ENCODE results near the gene TMEM269. TPM values are rescaled to one million over a fixed set of nuclear protein-coding genes. Genes with fewer than 3 reads are reported as not detected.
A peak's percentile ranks its signal among the peaks of the same experiment; 100 is the strongest.

The TMEM269 gene
- total RNA-seq, 1 experiment from 2014 or later, result not detected

GRCh38 chr1:42742141-42742540 lies 42.6 kb upstream of the TMEM269 start:
- Mint-ChIP-seq H3K27ac (ENCODE audit: low read depth, unreplicated experiment) (peak overlapping the region; percentile 5), H3K9me3 (ENCODE audit: unreplicated experiment) (no peaks in the 10 kb centered on the region), H3K36me3 (ENCODE audit: insufficient read depth, unreplicated experiment) (peaks cover 19% of the 10 kb centered on the region), H3K4me1 (ENCODE audit: insufficient read depth, unreplicated experiment) (peaks cover 15% of the 10 kb centered on the region), H3K27me3 (ENCODE audit: insufficient read depth, unreplicated experiment) (no peaks in the 10 kb centered on the region), H3K4me3 (ENCODE audit: unreplicated experiment) (no peak overlapping the region)
- BruUV-seq (replicated peaks), result no TSS peak
- CTCF ChIA-PET, result interaction anchor here (1.3 kb wide), 1 partner anchor 15 kb away, joined by 3 read pairs; no protein-coding TSS in a partner anchor
- POLR2A ChIA-PET, result interaction anchor here (0.6 to 2.9 kb wide), 5 partner anchors 9 to 129 kb away, joined by 4 to 30 read pairs (median 5); partner anchors contain the start of genes C1orf50 and P3H1
- DNase-seq (ENCODE audit: unreplicated experiment), result no peak
- intact Hi-C loops (cut with micrococcal nuclease), result no loop called here
- TF ChIP-seq CTCF (IDR thresholded peaks at IDR 0.05; ENCODE audit: unreplicated experiment), result no peak

- Mint-ChIP-seq H3K27ac (ENCODE audit: low read depth, unreplicated experiment) (peak overlapping the region; percentile 5), H3K9me3 (ENCODE audit: unreplicated experiment) (no peaks in the 10 kb centered on the region), H3K36me3 (ENCODE audit: insufficient read depth, unreplicated experiment) (peaks cover 19% of the 10 kb centered on the region), H3K4me1 (ENCODE audit: insufficient read depth, unreplicated experiment) (peaks cover 11% of the 10 kb centered on the region), H3K4me3 (ENCODE audit: unreplicated experiment) (no peak overlapping the region), H3K27me3 (ENCODE audit: insufficient read depth, unreplicated experiment) (no peaks in the 10 kb centered on the region)
- DNase-seq (ENCODE audit: unreplicated experiment), result no peak
- CTCF ChIA-PET, result interaction anchor here (0.5 to 1.4 kb wide), 6 partner anchors 9 to 117 kb away, joined by 3 to 10 read pairs (median 4); partner anchors contain the start of genes C1orf50 and P3H1
- intact Hi-C loops (cut with micrococcal nuclease), result no loop called here
- no TSS peak for BruUV-seq (replicated peaks)
- TF ChIP-seq CTCF (IDR thresholded peaks at IDR 0.05; ENCODE audit: unreplicated experiment), result no peak
- POLR2A ChIA-PET, result interaction anchor here (0.6 to 2.9 kb wide), 12 partner anchors 9 to 130 kb away, joined by 3 to 30 read pairs (median 5); partner anchors contain the start of genes C1orf50, P3H1, PPIH and YBX1
Measured at GRCh38 chr1:42742617-42743316, 42.0 kb upstream of the TMEM269 start.

GRCh38 chr1:42743317-42744147 lies 41.3 kb upstream of the TMEM269 start:
- BruUV-seq (replicated peaks), result no TSS peak
- CTCF ChIA-PET, result interaction anchor here (0.5 to 1.4 kb wide), 8 partner anchors 9 to 117 kb away, joined by 3 to 10 read pairs (median 4); partner anchors contain the start of genes C1orf50 and P3H1
- DNase-seq (ENCODE audit: unreplicated experiment), result peak; percentile 76
- POLR2A ChIA-PET, result interaction anchor here (0.8 to 2.9 kb wide), 11 partner anchors 10 to 130 kb away, joined by 3 to 30 read pairs (median 5); partner anchors contain the start of genes C1orf50, P3H1, PPIH and YBX1
- H3K4me3 Mint-ChIP-seq (ENCODE audit: unreplicated experiment), result no peak overlapping the region
- peaks cover 19% of the 10 kb centered on the region for H3K36me3 Mint-ChIP-seq (ENCODE audit: insufficient read depth, unreplicated experiment)
- TF ChIP-seq CTCF (IDR thresholded peaks at IDR 0.05; ENCODE audit: unreplicated experiment), result no peak
- intact Hi-C loops (cut with micrococcal nuclease), result no loop called here
- no peaks in the 10 kb centered on the region for H3K9me3 Mint-ChIP-seq (ENCODE audit: unreplicated experiment)
- peaks cover 16% of the 10 kb centered on the region for H3K4me1 Mint-ChIP-seq (ENCODE audit: insufficient read depth, unreplicated experiment)
- no peaks in the 10 kb centered on the region for H3K27me3 Mint-ChIP-seq (ENCODE audit: insufficient read depth, unreplicated experiment)
- no peak overlapping the region for H3K27ac Mint-ChIP-seq (ENCODE audit: low read depth, unreplicated experiment)

- ChIA-PET POLR2A (interaction anchor here (0.6 to 2.9 kb wide), 7 partner anchors 10 to 180 kb away, joined by 3 to 30 read pairs (median 7); partner anchors contain the start of genes C1orf50, P3H1, PPIH and YBX1), CTCF (interaction anchor here (0.5 to 1.4 kb wide), 4 partner anchors 13 to 22 kb away, joined by 3 to 10 read pairs (median 4); partner anchors contain the start of genes C1orf50 and P3H1)
- Mint-ChIP-seq H3K9me3 (ENCODE audit: unreplicated experiment) (no peaks in the 10 kb centered on the region), H3K4me1 (ENCODE audit: insufficient read depth, unreplicated experiment) (peaks cover 18% of the 10 kb centered on the region), H3K4me3 (ENCODE audit: unreplicated experiment) (no peak overlapping the region), H3K27ac (ENCODE audit: low read depth, unreplicated experiment) (no peak overlapping the region), H3K36me3 (ENCODE audit: insufficient read depth, unreplicated experiment) (peaks cover 19% of the 10 kb centered on the region), H3K27me3 (ENCODE audit: insufficient read depth, unreplicated experiment) (no peaks in the 10 kb centered on the region)
- intact Hi-C loops (cut with micrococcal nuclease), result no loop called here
- TF ChIP-seq CTCF (IDR thresholded peaks at IDR 0.05; ENCODE audit: unreplicated experiment), result no peak
- DNase-seq (ENCODE audit: unreplicated experiment), result no peak
- no TSS peak for BruUV-seq (replicated peaks)
Measured at GRCh38 chr1:42744148-42744413, 40.7 kb upstream of the TMEM269 start.
